Measurements from ENCODE around the gene OXNAD1. TPM values are rescaled to one million over a fixed set of nuclear protein-coding genes. Genes with fewer than 3 reads are reported as not detected.

The OXNAD1 gene
- polyA plus RNA-seq, 1 of the 3 experiments (the other 2 are of a cell fraction) = 6.9 TPM

GRCh38 chr3:16252243-16252978 lies 12.6 kb upstream of the OXNAD1 start:
- TF ChIP-seq USF2 (IDR thresholded peaks at IDR 0.05; ENCODE audit: borderline replicate concordance, low read depth, low read length) (no peak), YY1 (IDR thresholded peaks at IDR 0.05; ENCODE audit: low read depth) (no peak), RFX5 (IDR thresholded peaks at IDR 0.05; ENCODE audit: low read length) (no peak)
- WGBS (ENCODE audit: low lambda C conversion rate) = 53% methylated on average over 7 of the region's 7 CpGs
- H3K4me1 ChIP-seq (ENCODE audit: control insufficient read depth in 1 of 2, insufficient read depth in 2 of 2, low read depth in 1 of 2, low read length in 1 of 2) = peaks cover 0 to 3% of the 10 kb centered on the region in 2 experiments; a peak in 1 of 4 replicates
- H3K9me2 ChIP-seq = no peaks in the 10 kb centered on the region
- no peaks in the 10 kb centered on the region for H3K9me3 ChIP-seq
- CTCF ChIA-PET = interaction anchor here (1.1 to 2.3 kb wide), 2 partner anchors 10 to 204 kb away, joined by 3 to 7 read pairs; no protein-coding TSS in a partner anchor
- no peak for DNase-seq
- no peak overlapping the region for H3K4me2 ChIP-seq
- H3K27ac ChIP-seq (ENCODE audit: low read depth in 2 of 2, low read length in 1 of 2) = no peak overlapping the region
- no peaks in the 10 kb centered on the region for H3F3A ChIP-seq (replicated peaks; ENCODE audit: insufficient read depth)
- POLR2A ChIA-PET = no interaction called here
- H2AFZ ChIP-seq (ENCODE audit: low read depth) = no peak overlapping the region
- no peak overlapping the region for H3K4me3 ChIP-seq (ENCODE audit: low read depth in 2 of 2, low read length in 1 of 2)
- H3K79me2 ChIP-seq (ENCODE audit: insufficient read depth) = no peaks in the 10 kb centered on the region
- no peaks in the 10 kb centered on the region for H3K27me3 ChIP-seq (ENCODE audit: insufficient read depth)
- no peak overlapping the region for H3K9ac ChIP-seq
- H4K20me1 ChIP-seq (ENCODE audit: insufficient read depth) = no peaks in the 10 kb centered on the region
- H3K36me3 ChIP-seq (replicated peaks in 1 of 2; ENCODE audit: control insufficient read depth in 1 of 2, insufficient read depth in 2 of 2, low read length in 1 of 2) = peaks cover 0 to 3% of the 10 kb centered on the region in 2 experiments

GRCh38 chr3:16252988-16253387 lies 12.0 kb upstream of the OXNAD1 start:
- no peaks in the 10 kb centered on the region for H4K20me1 ChIP-seq (ENCODE audit: insufficient read depth)
- H3F3A ChIP-seq (replicated peaks; ENCODE audit: insufficient read depth) = no peaks in the 10 kb centered on the region
- TF ChIP-seq FOSL2 (IDR thresholded peaks at IDR 0.05; ENCODE audit: borderline replicate concordance, low read depth) = no peak
- no peak for TF ChIP-seq TCF12 (IDR thresholded peaks at IDR 0.05)
- no peak for TF ChIP-seq TEAD4 (IDR thresholded peaks at IDR 0.05; ENCODE audit: borderline replicate concordance, insufficient read depth)
- TF ChIP-seq JUND (IDR thresholded peaks at IDR 0.05) = no peak
- no peak for TF ChIP-seq NFIC (IDR thresholded peaks at IDR 0.05; ENCODE audit: borderline replicate concordance)
- no peak for TF ChIP-seq SMC3 (IDR thresholded peaks at IDR 0.05; ENCODE audit: low read depth, low read length)
- TF ChIP-seq FOXM1 (IDR thresholded peaks at IDR 0.05; ENCODE audit: low read depth) = no peak
- TF ChIP-seq NRF1 (IDR thresholded peaks at IDR 0.05; ENCODE audit: low read depth, low read length) = no peak
- no peak for TF ChIP-seq RAD21 (IDR thresholded peaks at IDR 0.05; ENCODE audit: low read length)
- no peak for TF ChIP-seq SIN3A (IDR thresholded peaks at IDR 0.05; ENCODE audit: borderline replicate concordance, low read depth, low read length)
- ChIA-PET CTCF (interaction anchor here (2.3 kb wide), 1 partner anchor 204 kb away, joined by 7 read pairs; no protein-coding TSS in a partner anchor), POLR2A (no interaction called here)
- DNase-seq = no peak
- H3K79me2 ChIP-seq (ENCODE audit: insufficient read depth) = no peaks in the 10 kb centered on the region
- H3K9me2 ChIP-seq = no peaks in the 10 kb centered on the region
- H2AFZ ChIP-seq (ENCODE audit: low read depth) = no peak overlapping the region
- H3K27me3 ChIP-seq (ENCODE audit: insufficient read depth) = no peaks in the 10 kb centered on the region
- no peak overlapping the region for H3K27ac ChIP-seq (ENCODE audit: low read depth in 2 of 2, low read length in 1 of 2)
- H3K9me3 ChIP-seq = no peaks in the 10 kb centered on the region
- 84% methylated on average over 2 of the region's 2 CpGs for whole genome bisulfite sequencing (ENCODE audit: low lambda C conversion rate)
- H3K9ac ChIP-seq = no peak overlapping the region
- no peak overlapping the region for H3K4me3 ChIP-seq (ENCODE audit: low read depth in 2 of 2, low read length in 1 of 2)
- no peak overlapping the region for H3K4me2 ChIP-seq
- no peaks in the 10 kb centered on the region for H3K4me1 ChIP-seq (ENCODE audit: control insufficient read depth in 1 of 2, insufficient read depth in 2 of 2, low read depth in 1 of 2, low read length in 1 of 2)
- peaks cover 3 to 4% of the 10 kb centered on the region in 2 experiments for H3K36me3 ChIP-seq (replicated peaks in 1 of 2; ENCODE audit: control insufficient read depth in 1 of 2, insufficient read depth in 2 of 2, low read length in 1 of 2)
